Kidney epithelial cell (primary cell): ENCODE data around the gene ASXL2. TPM values are rescaled to one million over a fixed set of nuclear protein-coding genes. Genes with fewer than 3 reads are reported as not detected.

Experiments
- DNase-seq: peaks from one replicate; pipeline ENCODE4 v3.0.0-alpha.2; 2010; ENCODE audit warnings: low read depth
- H3K27me3 ChIP-seq: 2 replicates; pipeline ENCODE4 v1.6.0; 2011; ENCODE audit warnings: low read length; ENCODE audit not compliant: control insufficient read depth, insufficient read depth
- H3K36me3 ChIP-seq: 2 replicates; pipeline ENCODE4 v1.5.1; 2011; ENCODE audit warnings: low read length; ENCODE audit not compliant: control insufficient read depth, insufficient read depth
- H3K4me3 ChIP-seq: 2 replicates; pipeline ENCODE4 v1.5.1; 2011; ENCODE audit warnings: low read depth, mild to moderate bottlenecking, control low read depth, low read length
- total RNA-seq: library from RNA; depleted of rRNA; stranded (reverse); fragments of >200 nt; gene quantifications from 2 replicates; pipeline ENCODE4 v1.2.3, GENCODE V29; 2015
- TF ChIP-seq, protein P1 (sequence below): IDR thresholded peaks from 2 replicates; pipeline ENCODE4 v1.5.1; 2011; ENCODE audit warnings: mild to moderate bottlenecking, moderate library complexity, low read length, control low read depth, inconsistent platforms; ENCODE audit not compliant: insufficient read depth, poor library complexity, severe bottlenecking

The ASXL2 gene
- total RNA-seq, 1 donor from 2014 or later, result 18.6 TPM

GRCh38 chr2:25757906-25758305 is 120.4 kb downstream of the ASXL2 start:
- TF ChIP-seq, protein P1, sequence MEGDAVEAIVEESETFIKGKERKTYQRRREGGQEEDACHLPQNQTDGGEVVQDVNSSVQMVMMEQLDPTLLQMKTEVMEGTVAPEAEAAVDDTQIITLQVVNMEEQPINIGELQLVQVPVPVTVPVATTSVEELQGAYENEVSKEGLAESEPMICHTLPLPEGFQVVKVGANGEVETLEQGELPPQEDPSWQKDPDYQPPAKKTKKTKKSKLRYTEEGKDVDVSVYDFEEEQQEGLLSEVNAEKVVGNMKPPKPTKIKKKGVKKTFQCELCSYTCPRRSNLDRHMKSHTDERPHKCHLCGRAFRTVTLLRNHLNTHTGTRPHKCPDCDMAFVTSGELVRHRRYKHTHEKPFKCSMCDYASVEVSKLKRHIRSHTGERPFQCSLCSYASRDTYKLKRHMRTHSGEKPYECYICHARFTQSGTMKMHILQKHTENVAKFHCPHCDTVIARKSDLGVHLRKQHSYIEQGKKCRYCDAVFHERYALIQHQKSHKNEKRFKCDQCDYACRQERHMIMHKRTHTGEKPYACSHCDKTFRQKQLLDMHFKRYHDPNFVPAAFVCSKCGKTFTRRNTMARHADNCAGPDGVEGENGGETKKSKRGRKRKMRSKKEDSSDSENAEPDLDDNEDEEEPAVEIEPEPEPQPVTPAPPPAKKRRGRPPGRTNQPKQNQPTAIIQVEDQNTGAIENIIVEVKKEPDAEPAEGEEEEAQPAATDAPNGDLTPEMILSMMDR, result no peak
- no peak for DNase-seq
- Histone ChIP-seq H3K36me3 (no peaks in the 10 kb centered on the region), H3K4me3 (no peak overlapping the region), H3K27me3 (no peaks in the 10 kb centered on the region)

DNA sequence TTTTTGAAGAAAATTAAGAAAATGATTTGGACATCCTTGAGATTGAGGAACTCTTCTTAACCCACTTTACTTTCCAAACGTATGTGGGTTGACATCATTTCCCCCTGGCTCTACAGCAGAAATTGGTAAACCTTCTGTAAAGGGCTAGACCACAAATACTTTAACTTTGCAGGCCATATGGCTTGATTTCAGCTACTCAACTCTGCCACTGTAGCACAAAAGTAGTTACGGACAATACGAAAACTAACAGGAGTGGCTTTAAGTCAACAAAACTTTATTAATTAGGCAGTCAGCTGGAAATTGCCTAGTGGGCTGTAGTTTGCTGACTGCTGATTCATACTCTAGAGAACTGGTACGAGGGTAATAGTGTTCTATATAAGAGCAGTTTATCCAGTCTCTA is 121.8 kb downstream of the ASXL2 start:
- Histone ChIP-seq H3K4me3 (no peak overlapping the region), H3K36me3 (no peaks in the 10 kb centered on the region), H3K27me3 (no peaks in the 10 kb centered on the region)
- TF ChIP-seq, protein P1, result no peak
- DNase-seq, result no peak

DNA sequence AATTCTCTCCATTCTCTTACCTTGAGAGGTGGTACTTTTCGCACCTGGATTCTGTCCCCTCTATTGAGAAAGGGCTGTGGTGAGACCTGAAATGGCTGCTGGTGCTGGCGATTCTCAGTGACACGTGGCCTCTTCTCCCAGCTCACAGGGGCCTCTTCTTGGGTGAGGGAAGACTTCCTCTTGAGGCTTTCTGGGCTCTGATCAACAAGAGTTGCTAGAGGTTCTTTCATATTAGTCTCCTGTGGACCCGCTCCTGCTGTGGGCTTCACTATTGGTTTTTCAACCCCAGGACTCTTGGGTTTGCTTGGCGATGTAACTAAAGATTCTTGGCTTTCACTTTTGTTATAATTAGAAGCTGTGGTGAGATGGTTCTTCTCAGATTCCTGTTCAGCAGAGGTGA is 128.6 kb downstream of the ASXL2 start:
- H3K4me3 ChIP-seq, result no peak overlapping the region
- H3K36me3 ChIP-seq, result no peaks in the 10 kb centered on the region
- no peak for DNase-seq
- TF ChIP-seq, protein P1, result no peak
- H3K27me3 ChIP-seq, result no peaks in the 10 kb centered on the region

DNA sequence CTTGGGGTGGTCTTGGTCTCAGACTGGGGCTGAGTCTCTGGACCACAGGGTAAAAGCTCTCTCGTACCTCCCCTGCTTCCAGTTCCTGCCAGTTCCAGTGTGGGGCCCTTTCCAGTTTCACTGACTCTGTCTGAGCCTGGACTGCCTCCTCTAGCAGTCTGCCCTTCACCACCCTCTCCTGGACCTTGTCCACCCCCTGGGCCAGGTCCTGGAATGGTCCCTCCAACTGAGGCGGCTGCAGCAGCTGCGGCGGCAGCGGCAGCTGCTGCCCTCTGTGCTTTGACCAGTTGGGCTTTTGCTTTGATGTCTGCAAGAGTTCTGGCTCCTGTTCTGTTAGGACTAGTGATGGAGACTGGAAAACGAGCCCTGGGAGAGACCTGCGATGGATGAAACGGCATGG is 134.2 kb downstream of the ASXL2 start:
- H3K27me3 ChIP-seq, result no peaks in the 10 kb centered on the region
- TF ChIP-seq, protein P1, result no peak
- H3K36me3 ChIP-seq, result peaks cover 2% of the 10 kb centered on the region
- DNase-seq, result no peak
- H3K4me3 ChIP-seq, result no peak overlapping the region

DNA sequence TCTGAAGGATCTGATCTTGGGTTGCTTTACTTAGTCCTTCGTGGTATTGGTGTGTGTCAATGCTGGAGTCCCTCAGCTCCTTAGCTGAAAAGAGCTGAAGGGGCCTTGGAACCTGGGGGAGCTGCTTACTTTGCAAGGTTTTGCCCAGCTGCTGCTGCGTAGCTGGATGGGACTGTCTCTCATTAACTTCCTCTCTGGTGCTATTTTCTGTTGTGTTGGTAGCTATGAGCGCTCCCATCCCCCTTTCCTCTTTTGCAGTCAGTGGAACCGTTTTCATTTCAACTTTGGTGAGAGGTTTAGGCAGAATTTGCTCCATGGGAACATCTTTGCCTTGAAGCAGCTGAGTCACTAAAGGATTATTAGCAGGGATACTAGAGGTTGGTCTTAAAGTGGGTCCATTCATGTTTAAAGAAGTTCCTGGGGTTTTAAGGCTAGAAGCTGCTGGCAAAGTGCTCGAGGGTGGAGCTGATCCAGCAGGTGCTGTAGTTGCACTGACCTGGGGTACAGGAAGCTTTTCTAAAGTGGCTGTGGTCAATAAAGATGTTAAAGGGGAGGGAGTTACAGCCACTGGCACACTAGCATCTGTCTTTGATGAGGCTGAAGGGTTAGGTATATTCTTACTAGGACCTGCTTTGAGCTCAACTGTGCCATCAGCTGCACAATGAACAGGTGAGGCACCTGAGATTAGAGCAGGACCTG is 135.0 kb downstream of the ASXL2 start:
- peaks cover 2% of the 10 kb centered on the region for H3K36me3 ChIP-seq

More for the DNA sequence above, 135.0 kb downstream of the ASXL2 start:
- TF ChIP-seq, protein P1, result no peak
- Histone ChIP-seq H3K27me3 (no peaks in the 10 kb centered on the region), H3K4me3 (no peak overlapping the region)
- no peak for DNase-seq
